Measurements from ENCODE around the gene ERRFI1. TPM values are rescaled to one million over a fixed set of nuclear protein-coding genes. Genes with fewer than 3 reads are reported as not detected.

Gene ERRFI1
- total RNA-seq, 1 donor from 2014 or later = 61.5 TPM

DNA sequence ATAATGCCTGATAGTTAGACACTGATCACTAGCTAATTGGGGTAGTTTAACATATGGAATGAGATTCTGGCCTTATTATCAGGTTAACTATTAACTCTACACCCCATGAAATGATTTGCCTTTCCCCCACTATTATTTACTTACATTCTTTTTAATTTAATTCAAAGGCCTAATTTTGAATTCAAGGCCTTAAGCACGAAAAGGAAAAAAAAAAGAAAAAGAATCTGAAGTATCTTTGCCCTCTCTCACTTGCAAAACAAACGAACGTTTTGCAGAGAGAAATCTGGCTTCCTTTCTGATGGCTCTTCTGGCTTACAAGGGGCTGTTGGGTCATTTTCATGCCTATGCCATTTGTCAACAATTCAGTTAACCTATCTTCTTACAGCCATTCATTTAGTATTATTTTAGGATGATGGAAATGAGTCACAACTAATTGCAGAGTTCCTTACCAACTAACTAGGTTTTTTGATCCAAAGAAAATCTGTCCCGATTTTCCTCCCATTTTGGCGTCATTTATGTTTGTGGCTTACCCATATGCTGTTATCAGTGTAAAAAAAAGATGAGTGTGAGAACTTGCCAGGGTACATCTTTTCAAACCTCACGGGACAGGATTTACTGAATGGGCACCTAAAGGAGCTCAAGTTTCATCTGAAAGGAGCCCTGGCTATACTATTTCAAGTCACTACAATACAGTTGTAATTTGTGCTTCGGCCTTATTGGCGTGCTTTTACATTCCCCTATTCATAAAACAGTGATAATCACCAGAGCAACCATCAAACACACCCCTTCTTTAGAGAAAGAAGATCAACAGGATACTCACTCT, 1.9 kb upstream of the ERRFI1 start:
- no peak for DNase-seq (ENCODE audit: low read depth)
- H3K36me3 ChIP-seq (ENCODE audit: control insufficient read depth, insufficient read depth, low read length) = no peaks in the 10 kb centered on the region
- no peaks in the 10 kb centered on the region for H3K27me3 ChIP-seq (ENCODE audit: control insufficient read depth, insufficient read depth, low read length)
- H3K4me3 ChIP-seq (ENCODE audit: low read depth, low read length) = no peak overlapping the region
- TF ChIP-seq, protein P1, sequence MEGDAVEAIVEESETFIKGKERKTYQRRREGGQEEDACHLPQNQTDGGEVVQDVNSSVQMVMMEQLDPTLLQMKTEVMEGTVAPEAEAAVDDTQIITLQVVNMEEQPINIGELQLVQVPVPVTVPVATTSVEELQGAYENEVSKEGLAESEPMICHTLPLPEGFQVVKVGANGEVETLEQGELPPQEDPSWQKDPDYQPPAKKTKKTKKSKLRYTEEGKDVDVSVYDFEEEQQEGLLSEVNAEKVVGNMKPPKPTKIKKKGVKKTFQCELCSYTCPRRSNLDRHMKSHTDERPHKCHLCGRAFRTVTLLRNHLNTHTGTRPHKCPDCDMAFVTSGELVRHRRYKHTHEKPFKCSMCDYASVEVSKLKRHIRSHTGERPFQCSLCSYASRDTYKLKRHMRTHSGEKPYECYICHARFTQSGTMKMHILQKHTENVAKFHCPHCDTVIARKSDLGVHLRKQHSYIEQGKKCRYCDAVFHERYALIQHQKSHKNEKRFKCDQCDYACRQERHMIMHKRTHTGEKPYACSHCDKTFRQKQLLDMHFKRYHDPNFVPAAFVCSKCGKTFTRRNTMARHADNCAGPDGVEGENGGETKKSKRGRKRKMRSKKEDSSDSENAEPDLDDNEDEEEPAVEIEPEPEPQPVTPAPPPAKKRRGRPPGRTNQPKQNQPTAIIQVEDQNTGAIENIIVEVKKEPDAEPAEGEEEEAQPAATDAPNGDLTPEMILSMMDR (IDR thresholded peaks at IDR 0.05; ENCODE audit: insufficient read depth, low read length, poor library complexity, severe bottlenecking) = no peak

DNA sequence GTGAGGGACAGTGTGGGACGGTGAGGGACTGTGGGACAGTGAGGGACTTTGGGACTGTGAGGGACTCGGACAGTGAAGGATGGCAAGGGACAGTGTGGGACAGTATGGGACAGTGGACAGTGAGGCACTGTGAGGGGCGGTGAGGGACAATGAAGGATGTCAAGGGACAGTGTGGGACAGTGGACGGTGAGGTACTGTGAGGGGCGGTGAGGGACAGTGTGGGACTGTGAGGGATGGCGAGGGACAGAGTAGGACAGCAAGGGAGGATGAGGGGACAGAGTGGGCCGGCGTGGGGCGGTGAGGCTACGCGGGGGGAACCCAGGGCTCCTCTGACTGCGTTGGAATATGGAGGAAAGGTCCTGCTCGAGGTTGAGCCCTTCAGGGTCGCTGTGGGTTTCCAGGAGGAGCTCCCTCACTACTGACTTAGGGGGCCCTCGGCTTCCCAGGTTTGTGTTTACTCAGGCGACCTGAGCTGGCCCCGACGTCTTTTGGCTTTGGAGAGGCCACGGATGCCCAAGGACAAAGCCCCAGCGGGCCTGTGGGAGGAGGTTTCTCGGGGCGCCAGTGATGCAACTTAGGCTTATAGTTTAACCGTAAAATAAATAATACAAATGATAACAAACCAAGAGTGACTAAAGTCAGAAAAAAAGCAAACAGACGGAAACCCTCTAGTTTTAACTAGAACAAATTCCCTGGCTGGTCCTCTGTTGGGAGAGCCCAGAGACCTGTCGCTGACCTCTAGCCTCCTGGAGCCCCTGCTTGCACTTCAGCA, 1.1 kb upstream of the ERRFI1 start:
- Histone ChIP-seq H3K27me3 (ENCODE audit: control insufficient read depth, insufficient read depth, low read length) (no peaks in the 10 kb centered on the region), H3K4me3 (ENCODE audit: low read depth, low read length) (peak overlapping the region; percentile 62), H3K36me3 (ENCODE audit: control insufficient read depth, insufficient read depth, low read length) (no peaks in the 10 kb centered on the region)
- TF ChIP-seq, protein P1 (IDR thresholded peaks at IDR 0.05; ENCODE audit: insufficient read depth, low read length, poor library complexity, severe bottlenecking) = no peak
- DNase-seq (ENCODE audit: low read depth) = no peak

DNA sequence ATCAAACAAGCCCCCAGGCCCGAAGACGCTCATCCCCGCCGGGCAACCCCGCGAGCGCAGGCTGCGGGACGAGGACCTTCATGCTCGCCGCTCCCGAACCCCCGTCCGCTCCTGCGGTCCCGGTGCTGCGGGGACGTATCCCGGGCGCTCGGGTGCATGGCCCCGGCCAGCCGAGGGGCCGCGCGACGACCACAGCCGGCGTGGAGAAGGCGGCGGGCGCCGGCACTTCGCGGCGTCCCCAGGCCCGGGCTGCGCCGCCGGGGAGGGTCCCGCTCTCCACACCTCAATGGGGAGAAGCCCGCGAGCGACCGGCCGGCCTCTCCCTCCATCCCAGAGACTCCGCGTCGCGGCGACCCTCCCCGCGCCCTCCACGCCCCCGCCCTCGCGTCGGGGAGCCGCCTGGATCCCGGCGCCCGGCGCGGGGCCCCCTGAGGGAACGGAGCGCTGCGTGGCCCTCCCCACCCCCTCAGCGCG, 401 bp downstream of the ERRFI1 start:
- H3K36me3 ChIP-seq (ENCODE audit: control insufficient read depth, insufficient read depth, low read length) = no peaks in the 10 kb centered on the region
- peak overlapping the region; percentile 77 for H3K4me3 ChIP-seq (ENCODE audit: low read depth, low read length)
- no peak for DNase-seq (ENCODE audit: low read depth)
- H3K27me3 ChIP-seq (ENCODE audit: control insufficient read depth, insufficient read depth, low read length) = no peaks in the 10 kb centered on the region
- TF ChIP-seq, protein P1 (IDR thresholded peaks at IDR 0.05; ENCODE audit: insufficient read depth, low read length, poor library complexity, severe bottlenecking) = no peak

DNA sequence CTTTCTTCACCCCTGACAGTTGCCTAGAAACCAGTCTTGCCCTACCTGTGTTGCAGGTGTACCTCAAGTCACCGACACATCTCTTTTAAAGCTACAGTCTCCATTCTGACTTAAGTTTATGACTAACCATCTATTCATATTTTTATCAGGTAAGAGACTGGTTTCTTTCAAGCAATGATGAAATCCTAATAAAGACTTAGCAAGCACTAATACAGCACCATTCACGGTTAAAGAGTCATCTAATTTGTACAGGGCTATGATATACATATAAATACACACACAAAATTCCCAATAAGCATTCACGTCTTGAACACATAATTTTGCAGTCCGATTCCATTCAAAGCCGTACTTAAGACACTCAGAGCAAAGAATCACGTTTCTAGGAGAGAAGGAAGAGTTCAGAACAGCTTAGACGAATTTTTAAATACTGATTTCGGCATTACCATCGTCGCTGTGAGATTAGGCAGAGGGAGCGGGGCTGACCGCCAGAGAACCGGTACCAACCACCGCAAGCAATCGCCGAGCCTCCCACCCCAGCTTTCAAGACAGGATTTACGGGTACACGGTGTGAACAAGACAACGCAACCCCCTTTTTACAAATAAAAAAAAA, 943 bp downstream of the ERRFI1 start:
- no peaks in the 10 kb centered on the region for H3K27me3 ChIP-seq (ENCODE audit: control insufficient read depth, insufficient read depth, low read length)
- TF ChIP-seq, protein P1 (IDR thresholded peaks at IDR 0.05; ENCODE audit: insufficient read depth, low read length, poor library complexity, severe bottlenecking) = no peak
- peak overlapping the region; percentile 77 for H3K4me3 ChIP-seq (ENCODE audit: low read depth, low read length)
- no peaks in the 10 kb centered on the region for H3K36me3 ChIP-seq (ENCODE audit: control insufficient read depth, insufficient read depth, low read length)
- no peak for DNase-seq (ENCODE audit: low read depth)

DNA sequence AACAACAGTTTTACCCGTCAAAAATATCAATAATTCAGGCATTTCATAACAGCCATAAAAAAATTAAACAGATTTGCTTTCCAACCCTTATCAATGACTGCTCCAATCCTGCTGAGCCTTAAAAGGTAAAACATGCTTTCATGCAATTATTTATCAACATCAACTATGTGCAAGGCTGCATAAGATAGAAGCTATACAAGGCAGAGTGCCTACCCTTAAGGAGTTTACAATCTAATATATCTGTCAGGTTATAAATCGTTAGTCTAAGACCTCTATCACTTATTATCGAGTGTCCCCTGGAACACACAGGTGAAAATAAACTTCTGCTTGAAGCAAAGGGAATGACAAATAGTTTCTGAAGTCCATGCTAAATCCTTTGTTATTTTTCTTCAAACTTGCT, 1.8 kb downstream of the ERRFI1 start:
- H3K27me3 ChIP-seq (ENCODE audit: control insufficient read depth, insufficient read depth, low read length) = no peaks in the 10 kb centered on the region
- H3K36me3 ChIP-seq (ENCODE audit: control insufficient read depth, insufficient read depth, low read length) = no peaks in the 10 kb centered on the region
- peak overlapping the region; percentile 77 for H3K4me3 ChIP-seq (ENCODE audit: low read depth, low read length)
- no peak for DNase-seq (ENCODE audit: low read depth)
- TF ChIP-seq, protein P1 (IDR thresholded peaks at IDR 0.05; ENCODE audit: insufficient read depth, low read length, poor library complexity, severe bottlenecking) = no peak

All from kidney epithelial cell (primary cell).